Immature natural killer cell (primary cell): Measurements from ENCODE around the gene MAGEA9B. TPM values are rescaled to one million over a fixed set of nuclear protein-coding genes. Genes with fewer than 3 reads are reported as not detected.
"Not testable (repeated sequence)": the region's sequence is repeated elsewhere in the genome, so short reads cannot be mapped to it uniquely, and the experiment has no call there.

ENCODE experiments used
- DNase-seq, 3 donors: peaks; one replicate each; pipeline ENCODE4 v3.0.0; 2022; ENCODE audit warnings: mixed read lengths in 1 of 3
- H3K27ac Mint-ChIP-seq, 6 donors: one replicate each; pipeline ENCODE4 v1.8.0; 2020; ENCODE audit warnings: mixed read lengths in 6 of 6, mild to moderate bottlenecking in 5 of 6, inconsistent platforms in 4 of 6, moderate library complexity in 3 of 6
- H3K27me3 Mint-ChIP-seq, 3 donors: one replicate each; pipeline ENCODE4 v1.8.0; 2020 to 2021; ENCODE audit warnings: low read depth in 3 of 3, mild to moderate bottlenecking in 3 of 3, mixed read lengths in 3 of 3, moderate library complexity in 3 of 3, inconsistent platforms in 1 of 3
- H3K36me3 Mint-ChIP-seq, 3 donors: one replicate each; pipeline ENCODE4 v1.8.0; 2020; ENCODE audit warnings: mixed read lengths in 3 of 3, inconsistent platforms in 2 of 3, mild to moderate bottlenecking in 2 of 3
- H3K4me1 Mint-ChIP-seq, 2 donors: one replicate each; pipeline ENCODE4 v1.8.0; 2020; ENCODE audit warnings: inconsistent platforms in 2 of 2, mild to moderate bottlenecking in 2 of 2, mixed read lengths in 2 of 2, moderate library complexity in 1 of 2
- H3K4me3 Mint-ChIP-seq, 5 donors: one replicate each; pipeline ENCODE4 v1.8.0; 2020; ENCODE audit warnings: mild to moderate bottlenecking in 5 of 5, mixed read lengths in 5 of 5, inconsistent platforms in 3 of 5, moderate library complexity in 3 of 5
- H3K9me3 Mint-ChIP-seq, 6 donors: one replicate each; pipeline ENCODE4 v1.8.0; 2020; ENCODE audit warnings: mild to moderate bottlenecking in 6 of 6, mixed read lengths in 6 of 6, inconsistent platforms in 4 of 6, moderate library complexity in 3 of 6
- polyA plus RNA-seq, 3 donors: library from polyadenylated mRNA; unstranded; fragments of 300-500 nt; fragmentation: Illumina TruSeq; gene quantifications; one replicate each; pipeline ENCODE4 v1.2.3, GENCODE V29; 2021

MAGEA9B gene, protein sequence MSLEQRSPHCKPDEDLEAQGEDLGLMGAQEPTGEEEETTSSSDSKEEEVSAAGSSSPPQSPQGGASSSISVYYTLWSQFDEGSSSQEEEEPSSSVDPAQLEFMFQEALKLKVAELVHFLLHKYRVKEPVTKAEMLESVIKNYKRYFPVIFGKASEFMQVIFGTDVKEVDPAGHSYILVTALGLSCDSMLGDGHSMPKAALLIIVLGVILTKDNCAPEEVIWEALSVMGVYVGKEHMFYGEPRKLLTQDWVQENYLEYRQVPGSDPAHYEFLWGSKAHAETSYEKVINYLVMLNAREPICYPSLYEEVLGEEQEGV
- polyA plus RNA-seq: not detected

DNA sequence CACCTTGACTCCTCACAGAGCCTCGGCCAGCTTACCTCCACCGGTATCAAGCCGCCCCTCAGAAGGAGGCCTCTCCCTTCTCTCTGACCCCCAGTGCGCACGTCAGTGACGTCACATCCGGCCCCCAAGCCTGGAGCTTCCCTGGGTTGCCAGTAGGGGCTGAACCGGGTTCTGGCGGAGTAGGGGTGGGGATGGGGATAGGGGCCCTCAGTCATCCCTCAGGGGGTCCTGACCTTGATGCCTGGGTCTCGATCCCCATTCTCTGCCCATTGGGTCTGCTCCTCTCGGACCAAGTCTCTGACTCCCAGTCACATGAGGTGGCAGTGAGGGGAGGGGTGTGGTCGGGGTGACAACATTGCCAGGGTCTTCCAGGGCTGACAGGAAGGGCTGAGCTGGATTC, at the start of gene MAGEA9B:
MAGEA9B (minus strand) TSS at position 101 of the 400 bp plus-strand sequence. CDS start 4,280 bp downstream, outside the sequence.
- not testable (repeated sequence) for H3K27me3 Mint-ChIP-seq, H3K9me3 Mint-ChIP-seq, H3K4me1 Mint-ChIP-seq, DNase-seq, H3K36me3 Mint-ChIP-seq, H3K4me3 Mint-ChIP-seq, H3K27ac Mint-ChIP-seq

DNA sequence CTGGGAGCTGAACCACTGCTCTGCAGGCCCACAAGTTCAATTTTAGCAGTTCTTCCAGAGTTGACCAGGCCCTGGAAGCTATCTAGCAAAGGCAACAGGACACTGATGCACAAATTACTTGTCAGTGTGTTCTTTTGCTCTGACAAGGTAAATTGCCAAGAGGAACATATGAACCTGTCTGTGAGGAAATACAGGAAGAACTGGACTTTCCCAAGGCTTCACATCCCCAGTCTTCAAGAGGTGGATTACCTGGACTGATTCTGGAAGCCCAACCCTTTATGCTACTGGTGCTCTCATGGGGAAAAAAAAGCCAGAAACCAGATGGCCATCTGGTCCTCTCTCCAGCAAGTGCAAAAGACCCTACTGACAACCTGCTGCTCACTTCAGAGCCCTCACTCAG, 46.3 kb upstream of the MAGEA9B start:
- DNase-seq: no peak
- Mint-ChIP-seq H3K27ac (no peak overlapping the region), H3K36me3 (no peaks in the 10 kb centered on the region), H3K27me3 (peaks cover 6 to 16% (median 12%) of the 10 kb centered on the region in 3 donors), H3K9me3 (peaks cover 0 to 2% (median 0%) of the 10 kb centered on the region in 6 donors), H3K4me1 (peaks cover 22 to 31% of the 10 kb centered on the region in 2 donors), H3K4me3 (no peak overlapping the region)

DNA sequence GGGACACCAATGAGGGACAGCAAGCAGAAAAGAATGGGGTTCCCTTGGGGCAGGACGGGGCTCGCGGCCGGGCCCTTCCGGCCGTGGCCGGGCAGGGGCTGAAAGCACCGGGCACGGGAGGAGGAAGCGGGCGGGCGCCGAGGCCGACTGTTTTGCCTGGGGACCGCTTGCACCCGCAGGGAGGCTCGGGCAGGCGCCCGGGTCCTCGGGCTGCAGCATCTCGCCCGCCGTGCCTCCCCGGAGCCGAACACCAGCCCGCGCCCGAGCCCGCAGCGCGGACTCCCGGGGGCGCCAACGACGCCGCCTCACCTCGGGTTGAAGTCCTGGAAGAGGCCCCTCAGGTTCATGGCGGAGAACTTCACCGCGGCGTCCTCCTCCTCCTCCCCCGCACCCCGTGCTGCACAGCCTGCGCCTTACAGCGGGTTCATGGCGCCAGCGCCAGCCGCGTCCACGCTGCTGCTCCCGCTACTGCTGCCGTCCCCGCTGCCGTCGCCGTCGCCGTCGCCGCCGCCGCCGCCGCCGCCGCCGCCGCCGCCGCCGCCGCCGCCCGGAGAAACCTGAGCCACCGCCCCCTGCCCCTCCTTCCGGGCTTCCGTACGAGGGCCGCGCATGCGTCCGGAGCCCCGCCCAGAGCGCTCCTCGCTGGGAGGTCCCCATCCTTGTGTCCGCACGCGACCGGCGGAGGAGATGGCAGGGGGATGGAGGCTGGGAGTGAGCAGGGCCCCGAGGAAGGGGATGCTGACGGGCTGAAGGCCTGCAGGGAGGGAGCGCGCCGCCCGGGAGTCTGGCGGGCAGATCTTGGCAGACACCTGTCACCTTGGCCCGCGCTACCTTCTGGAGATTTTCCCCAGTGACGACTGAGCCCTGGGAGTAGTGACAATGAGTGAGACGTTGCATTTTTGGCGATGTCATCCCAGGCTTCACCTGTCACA, 44.2 kb upstream of the MAGEA9B start, which contains the start of gene TMEM185A:
TMEM185A (minus strand) TSS at position 559 of the 932 bp plus-strand sequence; CDS start at position 347, 212 bp downstream.
- Mint-ChIP-seq H3K36me3 (no peaks in the 10 kb centered on the region), H3K4me1 (peaks cover 26 to 38% of the 10 kb centered on the region in 2 donors), H3K27me3 (peaks cover 4 to 13% (median 12%) of the 10 kb centered on the region in 3 donors), H3K4me3 (peak within 1 kb of the TSS; percentile 87 to 92 (median 89)), H3K27ac (peak within 1 kb of the TSS; percentile 60 to 84 (median 79)), H3K9me3 (peaks cover 0 to 2% (median 0%) of the 10 kb centered on the region in 6 donors)
- peak; percentile 71 to 74 (median 72) for DNase-seq

GRCh38 chrX:149630681-149631233, 43.5 kb upstream of the MAGEA9B start:
- peak overlapping the region; percentile 60 to 84 (median 79) for H3K27ac Mint-ChIP-seq
- H3K4me1 Mint-ChIP-seq: peaks cover 26 to 39% of the 10 kb centered on the region in 2 donors
- DNase-seq: no peak
- H3K4me3 Mint-ChIP-seq: peak overlapping the region; percentile 87 to 92 (median 89)
- H3K27me3 Mint-ChIP-seq: peaks cover 4 to 13% (median 12%) of the 10 kb centered on the region in 3 donors
- H3K36me3 Mint-ChIP-seq: no peaks in the 10 kb centered on the region
- peaks cover 0 to 2% (median 0%) of the 10 kb centered on the region in 6 donors for H3K9me3 Mint-ChIP-seq

- Mint-ChIP-seq H3K9me3 (no peaks in the 10 kb centered on the region), H3K27ac (peak overlapping the region in 2 of 6 donors; percentile 0 to 22)
Observed at GRCh38 chrX:149629730-149630387, 42.6 kb upstream of the MAGEA9B start.

DNA sequence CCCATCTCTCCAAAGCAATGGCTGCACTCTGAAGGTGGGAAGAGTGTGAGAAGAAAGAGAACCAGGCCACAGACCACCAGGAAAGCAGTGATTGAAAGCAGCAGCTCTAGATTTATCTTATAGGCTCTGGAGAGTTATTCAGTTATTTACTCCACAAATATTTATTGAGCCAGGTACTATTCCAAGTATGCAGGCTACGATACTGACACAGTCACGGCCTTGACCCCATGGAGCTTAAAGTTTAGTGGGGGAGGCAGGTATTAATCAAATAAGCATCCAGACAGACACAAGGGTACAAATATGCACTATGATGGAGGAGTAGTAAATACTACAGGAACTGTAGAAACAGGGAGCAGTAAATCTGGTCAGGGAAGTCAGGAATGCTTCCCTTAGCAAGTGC, 41.5 kb upstream of the MAGEA9B start:
- Mint-ChIP-seq H3K4me1 (peaks cover 29 to 45% of the 10 kb centered on the region in 2 donors), H3K36me3 (no peaks in the 10 kb centered on the region), H3K9me3 (no peaks in the 10 kb centered on the region), H3K27me3 (peaks cover 4 to 12% (median 10%) of the 10 kb centered on the region in 3 donors), H3K27ac (peak overlapping the region in 1 of 6 donors; percentile 54), H3K4me3 (no peak overlapping the region)
- no peak for DNase-seq

More at GRCh38 chrX:149629730-149630387, 42.6 kb upstream of the MAGEA9B start:
- H3K36me3 Mint-ChIP-seq: no peaks in the 10 kb centered on the region
- DNase-seq: no peak
- peaks cover 4 to 12% (median 10%) of the 10 kb centered on the region in 3 donors for H3K27me3 Mint-ChIP-seq
- peak overlapping the region; percentile 87 to 92 (median 89) for H3K4me3 Mint-ChIP-seq
- peaks cover 26 to 45% of the 10 kb centered on the region in 2 donors for H3K4me1 Mint-ChIP-seq

DNA sequence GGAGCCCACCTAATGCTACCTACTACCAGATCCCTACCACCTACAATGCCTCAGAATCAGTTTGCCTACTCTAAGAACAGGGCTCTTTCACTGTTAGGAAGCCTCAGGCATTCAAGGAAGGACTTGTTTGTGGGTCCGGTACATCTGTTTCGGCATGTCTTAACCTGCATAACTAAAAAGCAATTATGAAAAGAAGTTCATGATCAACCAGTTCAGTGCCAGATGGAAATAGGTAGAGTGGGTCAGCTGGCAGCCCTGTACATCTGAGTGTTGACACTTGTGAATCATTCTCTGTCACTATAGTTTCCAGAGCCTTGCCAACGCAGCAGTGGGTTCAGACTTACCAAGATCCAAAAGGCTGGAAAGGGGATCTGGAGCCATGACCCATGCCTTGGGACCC, 41.0 kb upstream of the MAGEA9B start:
- H3K4me3 Mint-ChIP-seq: no peak overlapping the region
- peaks cover 4 to 12% (median 10%) of the 10 kb centered on the region in 3 donors for H3K27me3 Mint-ChIP-seq
- no peak for DNase-seq
- H3K36me3 Mint-ChIP-seq: no peaks in the 10 kb centered on the region
- peaks cover 29 to 45% of the 10 kb centered on the region in 2 donors for H3K4me1 Mint-ChIP-seq
- no peak overlapping the region for H3K27ac Mint-ChIP-seq
- no peaks in the 10 kb centered on the region for H3K9me3 Mint-ChIP-seq

- not testable (repeated sequence) for DNase-seq, H3K4me3 Mint-ChIP-seq, H3K9me3 Mint-ChIP-seq, H3K36me3 Mint-ChIP-seq, H3K27ac Mint-ChIP-seq, H3K27me3 Mint-ChIP-seq
- peaks cover 23 to 39% of the 10 kb centered on the region in 2 donors for H3K4me1 Mint-ChIP-seq
Observed at GRCh38 chrX:149626829-149627228, 39.6 kb upstream of the MAGEA9B start.

- not testable (repeated sequence) for H3K27ac Mint-ChIP-seq, H3K36me3 Mint-ChIP-seq, H3K4me3 Mint-ChIP-seq, H3K9me3 Mint-ChIP-seq, H3K4me1 Mint-ChIP-seq, H3K27me3 Mint-ChIP-seq, DNase-seq
Observed at GRCh38 chrX:149619662-149620061, 32.4 kb upstream of the MAGEA9B start.

- H3K36me3 Mint-ChIP-seq: no peaks in the 10 kb centered on the region
- no peak for DNase-seq
- H3K9me3 Mint-ChIP-seq: no peaks in the 10 kb centered on the region
- H3K4me1 Mint-ChIP-seq: peaks cover 1 to 6% of the 10 kb centered on the region in 2 donors
- no peak overlapping the region for H3K4me3 Mint-ChIP-seq
- H3K27me3 Mint-ChIP-seq: peaks cover 0 to 2% (median 0%) of the 10 kb centered on the region in 3 donors
- H3K27ac Mint-ChIP-seq: no peak overlapping the region
Observed at GRCh38 chrX:149618871-149619270, 31.6 kb upstream of the MAGEA9B start.

DNA sequence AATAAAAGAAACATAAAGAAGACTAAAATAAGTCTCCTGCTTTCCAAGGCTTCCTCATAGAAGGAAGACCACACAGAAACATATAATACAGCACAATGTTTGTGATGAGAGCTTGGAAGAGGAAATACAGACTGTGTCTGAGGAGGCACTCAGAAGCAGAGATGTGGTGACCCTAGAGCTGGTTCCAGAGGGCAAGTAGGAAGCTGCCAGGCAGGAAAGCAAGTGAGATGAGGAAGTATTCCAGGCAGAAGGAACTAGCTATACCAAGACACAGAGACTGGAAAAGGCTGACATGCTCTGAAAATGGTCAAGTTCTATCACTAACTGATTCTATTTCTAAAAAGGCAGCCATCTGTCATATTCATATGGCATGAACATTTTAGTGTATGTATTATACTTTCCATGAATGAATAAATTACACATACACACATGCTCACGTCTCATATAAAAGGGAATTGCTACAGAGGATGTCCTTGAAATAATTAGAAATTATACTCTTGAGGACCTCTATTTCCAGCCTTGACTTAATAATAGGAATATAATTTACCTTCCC, 24.4 kb upstream of the MAGEA9B start:
- H3K4me3 Mint-ChIP-seq: no peak overlapping the region

GRCh38 chrX:149610511-149610910, 23.3 kb upstream of the MAGEA9B start:
- H3K27ac Mint-ChIP-seq: no peak overlapping the region
- H3K9me3 Mint-ChIP-seq: no peaks in the 10 kb centered on the region
- H3K36me3 Mint-ChIP-seq: peaks cover 0 to 3% (median 0%) of the 10 kb centered on the region in 3 donors
- H3K4me3 Mint-ChIP-seq: no peak overlapping the region
- peaks cover 1 to 13% of the 10 kb centered on the region in 2 donors for H3K4me1 Mint-ChIP-seq
- DNase-seq: no peak
- H3K27me3 Mint-ChIP-seq: no peaks in the 10 kb centered on the region

More for the DNA sequence above, 24.4 kb upstream of the MAGEA9B start:
- no peaks in the 10 kb centered on the region for H3K36me3 Mint-ChIP-seq
- DNase-seq: no peak
- H3K9me3 Mint-ChIP-seq: no peaks in the 10 kb centered on the region
- H3K4me1 Mint-ChIP-seq: peaks cover 1 to 19% of the 10 kb centered on the region in 2 donors
- peak overlapping the region in 1 of 6 donors; percentile 8 for H3K27ac Mint-ChIP-seq
- H3K27me3 Mint-ChIP-seq: peaks cover 0 to 2% (median 0%) of the 10 kb centered on the region in 3 donors

DNA sequence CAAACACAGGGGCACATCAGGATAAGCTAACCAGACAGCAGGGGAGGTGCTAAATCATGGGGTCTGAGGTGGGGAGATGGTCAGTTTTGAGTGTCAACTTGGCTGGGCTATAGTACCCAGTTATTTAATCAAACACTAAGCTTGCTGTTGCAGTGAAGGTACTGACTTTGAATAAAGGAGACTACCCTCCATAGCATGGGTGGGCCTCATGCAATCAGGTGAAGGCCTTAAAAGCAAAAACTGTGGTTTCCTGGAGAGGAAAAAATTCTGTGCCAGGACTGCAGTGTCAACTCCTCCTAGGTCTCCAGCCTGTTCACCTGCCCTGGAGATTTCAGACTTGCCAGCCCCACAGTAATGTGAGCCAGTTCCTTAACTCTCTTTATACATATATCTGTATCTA, 20.4 kb upstream of the MAGEA9B start:
- Mint-ChIP-seq H3K27me3 (peaks cover 0 to 2% (median 0%) of the 10 kb centered on the region in 3 donors), H3K4me1 (peaks cover 0 to 8% of the 10 kb centered on the region in 2 donors), H3K4me3 (no peak overlapping the region), H3K9me3 (no peaks in the 10 kb centered on the region), H3K36me3 (peaks cover 0 to 3% (median 0%) of the 10 kb centered on the region in 3 donors), H3K27ac (no peak overlapping the region)
- no peak for DNase-seq
